ENCODE results near the gene LCA5L. TPM values are rescaled to one million over a fixed set of nuclear protein-coding genes. Genes with fewer than 3 reads are reported as not detected.
"Not testable (repeated sequence)": the region's sequence is repeated elsewhere in the genome, so short reads cannot be mapped to it uniquely, and the experiment has no call there.

The LCA5L gene
- total RNA-seq, 2 donors from 2014 or later, result 0.82 to 0.84 TPM

- ATAC-seq, result no peak
- intact Hi-C loops (cut with DNase I), result no loop called here
- no peak for DNase-seq
Observed at GRCh38 chr21:39397646-39398385, 47.8 kb downstream of the LCA5L start.

- DNase-seq, result no peak
- no peak for ATAC-seq
- intact Hi-C loops (cut with DNase I), result no loop called here
Observed at GRCh38 chr21:39392981-39393380, 52.6 kb downstream of the LCA5L start.

- ATAC-seq, result no peak
- intact Hi-C loops (cut with DNase I), result no loop called here
Observed at GRCh38 chr21:39390212-39390765, 55.3 kb downstream of the LCA5L start.

GRCh38 chr21:39388811-39389155 lies 56.8 kb downstream of the LCA5L start:
- DNase-seq, result no peak
- no peak for ATAC-seq
- intact Hi-C loops (cut with DNase I), result loop anchor here (2.0 to 10.0 kb wide), 4 partner anchors 41 to 76 kb away; partner anchors contain the start of genes BRWD1 (in 2 of the 2) and HMGN1 (in 1 of the 2)

More at GRCh38 chr21:39390212-39390765, 55.3 kb downstream of the LCA5L start:
- DNase-seq, result no peak

GRCh38 chr21:39388038-39388810 lies 57.4 kb downstream of the LCA5L start:
- DNase-seq, result peak; percentile 94
- peak; percentile 82 to 87 for ATAC-seq
- intact Hi-C loops (cut with DNase I), result loop anchor here (2.0 to 10.0 kb wide), 4 partner anchors 41 to 75 kb away; partner anchors contain the start of genes BRWD1 (in 2 of the 2) and HMGN1 (in 1 of the 2)

GRCh38 chr21:39387461-39388037 lies 58.0 kb downstream of the LCA5L start:
- intact Hi-C loops (cut with DNase I), result loop anchor here (2.0 to 10.0 kb wide), 4 partner anchors 40 to 75 kb away; partner anchors contain the start of genes BRWD1 (in 2 of the 2) and HMGN1 (in 1 of the 2)
- DNase-seq (peak; percentile 93), ATAC-seq (peak; percentile 72 to 74)

- DNase-seq (no peak), ATAC-seq (no peak)
- intact Hi-C loops (cut with DNase I), result loop anchor here (5.0 to 10.0 kb wide), 3 partner anchors 40 to 72 kb away; partner anchors contain the start of genes BRWD1 (in 1 of the 2) and HMGN1 (in 1 of the 2)
Observed at GRCh38 chr21:39386899-39387298, 58.7 kb downstream of the LCA5L start.

- DNase-seq, result peak; percentile 27
- intact Hi-C loops (cut with DNase I), result loop anchor here (5.0 to 10.0 kb wide), 3 partner anchors 39 to 71 kb away; partner anchors contain the start of genes BRWD1 (in 1 of the 2) and HMGN1 (in 1 of the 2)
- ATAC-seq, result peak; percentile 6 to 8
Observed at GRCh38 chr21:39386194-39386593, 59.4 kb downstream of the LCA5L start.

GRCh38 chr21:39385299-39386145 lies 60.1 kb downstream of the LCA5L start:
- DNase-seq (peak; percentile 87), ATAC-seq (peak; percentile 81 to 83)

GRCh38 chr21:39384674-39385298 lies 60.8 kb downstream of the LCA5L start:
- ATAC-seq, result no peak
- intact Hi-C loops (cut with DNase I), result loop anchor here (5.0 to 10.0 kb wide), 3 partner anchors 37 to 70 kb away; partner anchors contain the start of genes BRWD1 (in 1 of the 2) and HMGN1 (in 1 of the 2)
- no peak for DNase-seq

More at GRCh38 chr21:39385299-39386145, 60.1 kb downstream of the LCA5L start:
- intact Hi-C loops (cut with DNase I), result loop anchor here (5.0 to 10.0 kb wide), 3 partner anchors 38 to 71 kb away; partner anchors contain the start of genes BRWD1 (in 1 of the 2) and HMGN1 (in 1 of the 2)

GRCh38 chr21:39382096-39382495 lies 63.5 kb downstream of the LCA5L start:
- intact Hi-C loops (cut with DNase I), result loop anchor here in 1 of 2 donors (10.0 kb wide), 1 partner anchor 67 kb away; the partner anchor contains the start of gene BRWD1
- DNase-seq, ATAC-seq: not testable (repeated sequence)

GRCh38 chr21:39381009-39381408 lies 64.6 kb downstream of the LCA5L start:
- intact Hi-C loops (cut with DNase I), result loop anchor here in 1 of 2 donors (10.0 kb wide), 1 partner anchor 66 kb away; the partner anchor contains the start of gene BRWD1
- ATAC-seq, result peak in 1 of 2 donors; percentile 1
- no peak for DNase-seq

- intact Hi-C loops (cut with DNase I), result loop anchor here in 1 of 2 donors (10.0 kb wide), 1 partner anchor 65 kb away; the partner anchor contains the start of gene BRWD1
- DNase-seq, result peak; percentile 98
- peak; percentile 100 for ATAC-seq
Observed at GRCh38 chr21:39379986-39380891, 65.3 kb downstream of the LCA5L start.

- no peak for DNase-seq
- intact Hi-C loops (cut with DNase I), result no loop called here
- ATAC-seq, result no peak
Observed at GRCh38 chr21:39377444-39378050, 68.0 kb downstream of the LCA5L start.

- intact Hi-C loops (cut with DNase I), result no loop called here
- no peak for DNase-seq
- ATAC-seq, result no peak
Observed at GRCh38 chr21:39375446-39375845, 70.1 kb downstream of the LCA5L start.

GRCh38 chr21:39374046-39374445 lies 71.5 kb downstream of the LCA5L start:
- no peak for ATAC-seq

More at GRCh38 chr21:39374046-39374445, 71.5 kb downstream of the LCA5L start:
- intact Hi-C loops (cut with DNase I), result no loop called here
- DNase-seq, result no peak
